ENCODE measurements around the gene SCP2. TPM values are rescaled to one million over a fixed set of nuclear protein-coding genes. Genes with fewer than 3 reads are reported as not detected.

Gene SCP2
- polyA plus RNA-seq, 1 of the 3 experiments (the other 2 are of a cell fraction): 49.5 TPM

DNA sequence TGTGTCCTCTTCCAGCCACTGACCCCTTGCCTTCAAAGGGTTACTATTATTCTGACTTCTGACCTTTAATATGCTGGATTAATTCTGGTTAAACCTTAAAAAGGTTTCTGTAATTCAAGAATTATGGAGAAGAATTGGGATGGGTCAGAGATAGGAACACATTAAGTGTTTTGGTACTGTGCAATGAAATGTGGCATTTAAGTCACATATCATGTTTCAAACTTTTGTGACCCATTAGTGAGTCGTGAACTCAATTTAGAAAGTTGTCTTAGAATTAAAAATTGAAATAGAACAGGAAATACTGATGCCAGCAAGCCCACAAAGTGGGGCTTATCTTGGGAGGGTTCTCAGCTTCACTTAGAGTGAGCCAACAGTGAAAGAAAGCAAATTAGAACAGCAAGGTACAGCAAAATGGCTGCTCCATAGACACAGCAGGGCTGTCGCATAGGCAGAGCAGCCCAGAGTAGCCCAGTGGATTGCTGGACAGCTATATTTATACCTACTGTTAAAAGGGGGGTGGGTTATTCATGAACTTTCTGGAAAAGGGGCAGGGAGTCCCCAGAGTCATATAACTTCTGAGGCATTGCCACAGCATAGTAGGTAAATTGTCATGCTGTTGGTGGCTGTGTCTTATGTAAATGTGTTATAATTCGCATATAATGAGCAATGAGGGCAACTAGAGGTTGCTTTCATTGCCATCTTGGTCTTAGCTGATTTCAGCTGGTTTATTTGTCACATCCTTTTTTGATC is 10.5 kb downstream of the SCP2 start:
- CTCF ChIA-PET: no interaction called here
- no peak overlapping the region for H2AFZ ChIP-seq (ENCODE audit: low read depth)
- H3F3A ChIP-seq (replicated peaks; ENCODE audit: insufficient read depth): no peaks in the 10 kb centered on the region
- no peaks in the 10 kb centered on the region for H3K9me2 ChIP-seq
- H3K79me2 ChIP-seq (ENCODE audit: insufficient read depth): no peaks in the 10 kb centered on the region
- H3K9ac ChIP-seq: no peak overlapping the region
- WGBS (ENCODE audit: low lambda C conversion rate): 87% methylated on average over 3 of the region's 3 CpGs
- H3K4me1 ChIP-seq (ENCODE audit: control insufficient read depth in 1 of 2, insufficient read depth in 2 of 2, low read depth in 1 of 2, low read length in 1 of 2): peaks cover 0 to 3% of the 10 kb centered on the region in 2 experiments; a peak in 1 of 4 replicates
- H3K36me3 ChIP-seq (replicated peaks in 1 of 2; ENCODE audit: control insufficient read depth in 1 of 2, insufficient read depth in 2 of 2, low read length in 1 of 2): no peaks in the 10 kb centered on the region
- H3K4me2 ChIP-seq: no peak overlapping the region
- no peaks in the 10 kb centered on the region for H3K27me3 ChIP-seq (ENCODE audit: insufficient read depth)
- no peak for TF ChIP-seq CHD2 (IDR thresholded peaks at IDR 0.05; ENCODE audit: low read length, partially characterized antibody)
- TF ChIP-seq GATA2 (CRISPR knock-in tag; IDR thresholded peaks at IDR 0.05): no peak
- TF ChIP-seq TCF12 (IDR thresholded peaks at IDR 0.05): no peak
- TF ChIP-seq, protein P1, sequence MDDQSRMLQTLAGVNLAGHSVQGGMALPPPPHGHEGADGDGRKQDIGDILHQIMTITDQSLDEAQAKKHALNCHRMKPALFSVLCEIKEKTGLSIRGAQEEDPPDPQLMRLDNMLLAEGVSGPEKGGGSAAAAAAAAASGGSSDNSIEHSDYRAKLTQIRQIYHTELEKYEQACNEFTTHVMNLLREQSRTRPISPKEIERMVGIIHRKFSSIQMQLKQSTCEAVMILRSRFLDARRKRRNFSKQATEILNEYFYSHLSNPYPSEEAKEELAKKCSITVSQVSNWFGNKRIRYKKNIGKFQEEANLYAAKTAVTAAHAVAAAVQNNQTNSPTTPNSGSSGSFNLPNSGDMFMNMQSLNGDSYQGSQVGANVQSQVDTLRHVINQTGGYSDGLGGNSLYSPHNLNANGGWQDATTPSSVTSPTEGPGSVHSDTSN (IDR thresholded peaks at IDR 0.05): no peak
- no peak for TF ChIP-seq YY1 (IDR thresholded peaks at IDR 0.05; ENCODE audit: low read depth)
- no peak for TF ChIP-seq POLR2AphosphoS5 (IDR thresholded peaks at IDR 0.05; ENCODE audit: low read depth, low read length)
- TF ChIP-seq, protein P2, sequence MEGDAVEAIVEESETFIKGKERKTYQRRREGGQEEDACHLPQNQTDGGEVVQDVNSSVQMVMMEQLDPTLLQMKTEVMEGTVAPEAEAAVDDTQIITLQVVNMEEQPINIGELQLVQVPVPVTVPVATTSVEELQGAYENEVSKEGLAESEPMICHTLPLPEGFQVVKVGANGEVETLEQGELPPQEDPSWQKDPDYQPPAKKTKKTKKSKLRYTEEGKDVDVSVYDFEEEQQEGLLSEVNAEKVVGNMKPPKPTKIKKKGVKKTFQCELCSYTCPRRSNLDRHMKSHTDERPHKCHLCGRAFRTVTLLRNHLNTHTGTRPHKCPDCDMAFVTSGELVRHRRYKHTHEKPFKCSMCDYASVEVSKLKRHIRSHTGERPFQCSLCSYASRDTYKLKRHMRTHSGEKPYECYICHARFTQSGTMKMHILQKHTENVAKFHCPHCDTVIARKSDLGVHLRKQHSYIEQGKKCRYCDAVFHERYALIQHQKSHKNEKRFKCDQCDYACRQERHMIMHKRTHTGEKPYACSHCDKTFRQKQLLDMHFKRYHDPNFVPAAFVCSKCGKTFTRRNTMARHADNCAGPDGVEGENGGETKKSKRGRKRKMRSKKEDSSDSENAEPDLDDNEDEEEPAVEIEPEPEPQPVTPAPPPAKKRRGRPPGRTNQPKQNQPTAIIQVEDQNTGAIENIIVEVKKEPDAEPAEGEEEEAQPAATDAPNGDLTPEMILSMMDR (IDR thresholded peaks at IDR 0.05): no peak
- H3K9me3 ChIP-seq: no peaks in the 10 kb centered on the region
- no peak overlapping the region for H3K4me3 ChIP-seq (ENCODE audit: low read depth in 2 of 2, low read length in 1 of 2)
- no peak for DNase-seq
- no peaks in the 10 kb centered on the region for H4K20me1 ChIP-seq (ENCODE audit: insufficient read depth)
- POLR2A ChIA-PET: no interaction called here
- H3K27ac ChIP-seq (ENCODE audit: low read depth in 2 of 2, low read length in 1 of 2): no peak overlapping the region

DNA sequence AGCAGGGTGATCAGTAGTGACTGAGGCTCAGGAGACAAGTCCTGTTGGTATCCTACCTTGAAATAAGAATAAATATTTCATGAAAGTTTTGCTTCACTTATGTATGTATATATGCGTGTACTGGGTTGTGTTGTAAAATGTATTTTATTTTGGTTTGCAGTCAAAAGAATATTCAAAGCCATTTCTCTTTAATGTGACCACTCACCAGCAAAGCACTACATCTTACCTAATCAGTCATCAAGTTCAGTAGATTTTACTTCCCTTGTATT is 11.0 kb downstream of the SCP2 start:
- 100% methylated on average over 1 of the region's 1 CpG for WGBS (ENCODE audit: low lambda C conversion rate)
- Histone ChIP-seq H3K36me3 (replicated peaks in 1 of 2; ENCODE audit: control insufficient read depth in 1 of 2, insufficient read depth in 2 of 2, low read length in 1 of 2) (no peaks in the 10 kb centered on the region), H3K9me3 (no peaks in the 10 kb centered on the region), H3K9me2 (no peaks in the 10 kb centered on the region), H3K4me1 (ENCODE audit: control insufficient read depth in 1 of 2, insufficient read depth in 2 of 2, low read depth in 1 of 2, low read length in 1 of 2) (peaks cover 0 to 3% of the 10 kb centered on the region in 2 experiments; a peak in 1 of 4 replicates), H3K4me2 (no peak overlapping the region), H3K79me2 (ENCODE audit: insufficient read depth) (no peaks in the 10 kb centered on the region), H4K20me1 (ENCODE audit: insufficient read depth) (no peaks in the 10 kb centered on the region), H3K9ac (no peak overlapping the region), H2AFZ (ENCODE audit: low read depth) (no peak overlapping the region), H3K4me3 (ENCODE audit: low read depth in 2 of 2, low read length in 1 of 2) (no peak overlapping the region), H3F3A (replicated peaks; ENCODE audit: insufficient read depth) (no peaks in the 10 kb centered on the region), H3K27ac (ENCODE audit: low read depth in 2 of 2, low read length in 1 of 2) (no peak overlapping the region), H3K27me3 (ENCODE audit: insufficient read depth) (no peaks in the 10 kb centered on the region)
- ChIA-PET POLR2A (no interaction called here), CTCF (no interaction called here)
- DNase-seq: no peak
- TF ChIP-seq, protein P3, sequence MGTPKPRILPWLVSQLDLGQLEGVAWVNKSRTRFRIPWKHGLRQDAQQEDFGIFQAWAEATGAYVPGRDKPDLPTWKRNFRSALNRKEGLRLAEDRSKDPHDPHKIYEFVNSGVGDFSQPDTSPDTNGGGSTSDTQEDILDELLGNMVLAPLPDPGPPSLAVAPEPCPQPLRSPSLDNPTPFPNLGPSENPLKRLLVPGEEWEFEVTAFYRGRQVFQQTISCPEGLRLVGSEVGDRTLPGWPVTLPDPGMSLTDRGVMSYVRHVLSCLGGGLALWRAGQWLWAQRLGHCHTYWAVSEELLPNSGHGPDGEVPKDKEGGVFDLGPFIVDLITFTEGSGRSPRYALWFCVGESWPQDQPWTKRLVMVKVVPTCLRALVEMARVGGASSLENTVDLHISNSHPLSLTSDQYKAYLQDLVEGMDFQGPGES (IDR thresholded peaks at IDR 0.05; ENCODE audit: low read depth, low read length): no peak
- TF ChIP-seq, protein P4, sequence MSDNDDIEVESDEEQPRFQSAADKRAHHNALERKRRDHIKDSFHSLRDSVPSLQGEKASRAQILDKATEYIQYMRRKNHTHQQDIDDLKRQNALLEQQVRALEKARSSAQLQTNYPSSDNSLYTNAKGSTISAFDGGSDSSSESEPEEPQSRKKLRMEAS (IDR thresholded peaks at IDR 0.05; ENCODE audit: low read depth): no peak
- no peak for TF ChIP-seq FOXJ3 (CRISPR knock-in tag; IDR thresholded peaks at IDR 0.05)
- no peak for TF ChIP-seq CHD2 (IDR thresholded peaks at IDR 0.05; ENCODE audit: low read length, partially characterized antibody)
- no peak for TF ChIP-seq RXRA (IDR thresholded peaks at IDR 0.05; ENCODE audit: borderline replicate concordance, low read depth)
- TF ChIP-seq EP300 (IDR thresholded peaks at IDR 0.05; ENCODE audit: borderline replicate concordance in 1 of 2, low read depth in 1 of 2, low read length in 1 of 2): no peak
- no peak for TF ChIP-seq FOXM1 (IDR thresholded peaks at IDR 0.05; ENCODE audit: low read depth)
- TF ChIP-seq RCOR1 (IDR thresholded peaks at IDR 0.05; ENCODE audit: low read length): no peak

All from SK-N-SH (cell line).